Karpas-422 (cell line): ENCODE results near the gene KEAP1. TPM values are rescaled to one million over a fixed set of nuclear protein-coding genes. Genes with fewer than 3 reads are reported as not detected.

ENCODE experiments used
- DNase-seq: peaks from one replicate; pipeline ENCODE4 v3.0.0-alpha.2; 2015
- H2AFZ ChIP-seq: fragments of 200-600 bp; sonication (generic); 2 replicates; pipeline ENCODE4 v1.6.1; 2014; ENCODE audit warnings: antibody characterized with exemption, low read length, mixed read lengths
- H3K27ac ChIP-seq: fragments of 200-600 bp; sonication (generic); 2 replicates; pipeline ENCODE4 v1.5.1; 2014; ENCODE audit warnings: mild to moderate bottlenecking, low read length, moderate library complexity
- H3K27me3 ChIP-seq: fragments of 200-600 bp; sonication (generic); 2 replicates; pipeline ENCODE4 v1.6.1; 2014; ENCODE audit warnings: low read length, mixed read lengths
- H3K36me3 ChIP-seq: fragments of 200-600 bp; sonication (generic); 2 replicates; pipeline ENCODE4 v1.6.1; 2014; ENCODE audit warnings: low read length, mixed read lengths; ENCODE audit not compliant: insufficient read depth
- H3K4me1 ChIP-seq: fragments of 200-600 bp; sonication (generic); 2 replicates; pipeline ENCODE4 v1.6.1; 2014; ENCODE audit warnings: mild to moderate bottlenecking, low read length, mixed read lengths
- H3K4me2 ChIP-seq: fragments of 200-600 bp; sonication (generic); 2 replicates; pipeline ENCODE4 v1.6.1; 2014; ENCODE audit warnings: low read length, low read depth, mild to moderate bottlenecking; ENCODE audit not compliant: poor library complexity, severe bottlenecking
- H3K4me3 ChIP-seq: fragments of 200-600 bp; sonication (generic); 2 replicates; pipeline ENCODE4 v1.5.1; 2014; ENCODE audit warnings: mild to moderate bottlenecking, antibody characterized with exemption, low read length, mixed read lengths
- H3K79me2 ChIP-seq: fragments of 200-600 bp; sonication (generic); 2 replicates; pipeline ENCODE4 v1.6.1; 2014; ENCODE audit warnings: mild to moderate bottlenecking, low read length, mixed read lengths
- H3K9ac ChIP-seq: fragments of 200-600 bp; sonication (generic); 2 replicates; pipeline ENCODE4 v1.6.0; 2014; ENCODE audit warnings: low read length
- H3K9me2 ChIP-seq: fragments of 200-600 bp; sonication (generic), shearing (Covaris generic); replicated peaks from 2 replicates; pipeline ENCODE4 v1.6.0; 2014; ENCODE audit warnings: mild to moderate bottlenecking, low read length, moderate library complexity; ENCODE audit not compliant: insufficient read depth
- H3K9me3 ChIP-seq: fragments of 300-700, 200-600 bp; sonication (generic); 2 replicates; pipeline ENCODE4 v1.6.1; 2014; ENCODE audit warnings: low read length, mixed read lengths
- H4K20me1 ChIP-seq: fragments of 200-600 bp; sonication (generic); 2 replicates; pipeline ENCODE4 v1.6.1; 2014; ENCODE audit warnings: mild to moderate bottlenecking, antibody characterized with exemption, low read length, low read depth; ENCODE audit not compliant: insufficient read depth
- total RNA-seq: library from RNA; depleted of rRNA; stranded (reverse); fragments of >200 nt; shearing (Covaris generic); gene quantifications from 2 replicates; pipeline ENCODE4 v1.2.3, GENCODE V29; 2014; ENCODE audit warnings: low replicate concordance

Gene KEAP1
- total RNA-seq, 1 experiment from 2014 or later = 25.0 TPM

- no peaks in the 10 kb centered on the region for H3K9me3 ChIP-seq
- H3K4me2 ChIP-seq = no peak overlapping the region
- H3K79me2 ChIP-seq = peaks cover 63% of the 10 kb centered on the region
- H3K9ac ChIP-seq = no peak overlapping the region
- H3K4me3 ChIP-seq = no peak overlapping the region
- H4K20me1 ChIP-seq = peaks cover 13% of the 10 kb centered on the region; the same call in 1 of the 2 replicates
- H3K36me3 ChIP-seq = peaks cover 21% of the 10 kb centered on the region
- no peaks in the 10 kb centered on the region for H3K9me2 ChIP-seq
- H2AFZ ChIP-seq = no peak overlapping the region
- peaks cover 5% of the 10 kb centered on the region for H3K4me1 ChIP-seq
- no peak overlapping the region for H3K27ac ChIP-seq
- DNase-seq = no peak
- H3K27me3 ChIP-seq = no peaks in the 10 kb centered on the region
These were observed 5.8 kb downstream of the KEAP1 start for GRCh38 chr19:10497371-10497770.

- H3K4me2 ChIP-seq = no peak overlapping the region
- no peaks in the 10 kb centered on the region for H3K9me3 ChIP-seq
- no peak overlapping the region for H3K4me3 ChIP-seq
- peaks cover 17% of the 10 kb centered on the region for H4K20me1 ChIP-seq
- no peaks in the 10 kb centered on the region for H3K27me3 ChIP-seq
- peaks cover 23% of the 10 kb centered on the region for H3K36me3 ChIP-seq
- no peaks in the 10 kb centered on the region for H3K9me2 ChIP-seq
- no peak overlapping the region for H3K9ac ChIP-seq
- no peaks in the 10 kb centered on the region for H3K4me1 ChIP-seq
- no peak for DNase-seq
- H2AFZ ChIP-seq = no peak overlapping the region
- no peak overlapping the region for H3K27ac ChIP-seq
- H3K79me2 ChIP-seq = peaks cover 40% of the 10 kb centered on the region
These were observed 11.6 kb downstream of the KEAP1 start for GRCh38 chr19:10491472-10492047.

GRCh38 chr19:10486551-10486950, 16.6 kb downstream of the KEAP1 start:
- peaks cover 19% of the 10 kb centered on the region for H3K36me3 ChIP-seq
- DNase-seq = no peak
- no peak overlapping the region for H3K27ac ChIP-seq
- no peak overlapping the region for H3K4me2 ChIP-seq
- H2AFZ ChIP-seq = no peak overlapping the region
- H3K79me2 ChIP-seq = peaks cover 18% of the 10 kb centered on the region
- H3K4me1 ChIP-seq = no peaks in the 10 kb centered on the region
- H3K9ac ChIP-seq = no peak overlapping the region
- peaks cover 10% of the 10 kb centered on the region for H4K20me1 ChIP-seq
- no peak overlapping the region for H3K4me3 ChIP-seq
- no peaks in the 10 kb centered on the region for H3K9me3 ChIP-seq
- H3K9me2 ChIP-seq = no peaks in the 10 kb centered on the region
- H3K27me3 ChIP-seq = no peaks in the 10 kb centered on the region

GRCh38 chr19:10478903-10479384, 24.2 kb downstream of the KEAP1 start:
- peak; percentile 65 for DNase-seq
- H3K9me2 ChIP-seq = no peaks in the 10 kb centered on the region
- no peaks in the 10 kb centered on the region for H4K20me1 ChIP-seq
- no peaks in the 10 kb centered on the region for H3K9me3 ChIP-seq
- no peaks in the 10 kb centered on the region for H3K79me2 ChIP-seq
- H3K4me2 ChIP-seq = no peak overlapping the region
- H3K27ac ChIP-seq = no peak overlapping the region
- H3K4me3 ChIP-seq = no peak overlapping the region
- H3K4me1 ChIP-seq = no peaks in the 10 kb centered on the region
- H3K9ac ChIP-seq = no peak overlapping the region
- H3K36me3 ChIP-seq = no peaks in the 10 kb centered on the region
- no peak overlapping the region for H2AFZ ChIP-seq
- H3K27me3 ChIP-seq = no peaks in the 10 kb centered on the region

- no peak overlapping the region for H2AFZ ChIP-seq
These were observed 24.7 kb downstream of the KEAP1 start for GRCh38 chr19:10478476-10478875.

GRCh38 chr19:10474962-10475451, 28.1 kb downstream of the KEAP1 start:
- DNase-seq = no peak
- no peaks in the 10 kb centered on the region for H3K36me3 ChIP-seq
- no peak overlapping the region for H2AFZ ChIP-seq
- no peak overlapping the region for H3K4me3 ChIP-seq
- no peaks in the 10 kb centered on the region for H4K20me1 ChIP-seq
- H3K4me2 ChIP-seq = no peak overlapping the region
- H3K9me2 ChIP-seq = no peaks in the 10 kb centered on the region
- H3K79me2 ChIP-seq = no peaks in the 10 kb centered on the region
- no peak overlapping the region for H3K9ac ChIP-seq
- no peaks in the 10 kb centered on the region for H3K9me3 ChIP-seq
- H3K27me3 ChIP-seq = no peaks in the 10 kb centered on the region
- H3K27ac ChIP-seq = no peak overlapping the region
- H3K4me1 ChIP-seq = no peaks in the 10 kb centered on the region

More at GRCh38 chr19:10478476-10478875, 24.7 kb downstream of the KEAP1 start:
- DNase-seq = no peak
- Histone ChIP-seq H3K9ac (no peak overlapping the region), H3K36me3 (no peaks in the 10 kb centered on the region), H3K27ac (no peak overlapping the region), H3K79me2 (no peaks in the 10 kb centered on the region), H3K27me3 (no peaks in the 10 kb centered on the region), H4K20me1 (no peaks in the 10 kb centered on the region), H3K4me1 (no peaks in the 10 kb centered on the region), H3K9me2 (no peaks in the 10 kb centered on the region), H3K4me2 (no peak overlapping the region), H3K9me3 (no peaks in the 10 kb centered on the region), H3K4me3 (no peak overlapping the region)

GRCh38 chr19:10473192-10473591, 30.0 kb downstream of the KEAP1 start:
- Histone ChIP-seq H3K27me3 (no peaks in the 10 kb centered on the region), H3K4me2 (no peak overlapping the region), H3K9me2 (no peaks in the 10 kb centered on the region), H3K79me2 (no peaks in the 10 kb centered on the region), H3K4me1 (no peaks in the 10 kb centered on the region), H3K27ac (no peak overlapping the region), H3K36me3 (no peaks in the 10 kb centered on the region), H4K20me1 (no peaks in the 10 kb centered on the region), H3K9ac (no peak overlapping the region), H3K9me3 (no peaks in the 10 kb centered on the region), H2AFZ (no peak overlapping the region), H3K4me3 (no peak overlapping the region)
- no peak for DNase-seq

- H3K9me2 ChIP-seq = no peaks in the 10 kb centered on the region
- H3K36me3 ChIP-seq = no peaks in the 10 kb centered on the region
- no peak overlapping the region for H3K4me3 ChIP-seq
- no peak overlapping the region for H2AFZ ChIP-seq
- H3K4me1 ChIP-seq = no peaks in the 10 kb centered on the region
- no peaks in the 10 kb centered on the region for H4K20me1 ChIP-seq
- H3K79me2 ChIP-seq = no peaks in the 10 kb centered on the region
- H3K9ac ChIP-seq = no peak overlapping the region
- peak; percentile 72 for DNase-seq
- no peaks in the 10 kb centered on the region for H3K27me3 ChIP-seq
- no peak overlapping the region for H3K4me2 ChIP-seq
- H3K9me3 ChIP-seq = no peaks in the 10 kb centered on the region
- H3K27ac ChIP-seq = no peak overlapping the region
These were observed 31.2 kb downstream of the KEAP1 start for GRCh38 chr19:10471909-10472308.
